Uterus (tissue), 4 donors: ENCODE data around the gene CLEC2D. TPM values are rescaled to one million over a fixed set of nuclear protein-coding genes. Genes with fewer than 3 reads are reported as not detected.
A peak's percentile ranks its signal among the peaks of the same experiment; 100 is the strongest.
"Not testable (repeated sequence)": the region's sequence is repeated elsewhere in the genome, so short reads cannot be mapped to it uniquely, and the experiment has no call there.

Experiments
- DNase-seq, 2 donors: peaks; one replicate each; pipeline ENCODE4 v3.0.0-alpha.2; 2019 to 2020
- H3K27ac ChIP-seq, 2 donors: fragments of 200-600 bp; sonication (generic); 1 replicate in 1 of 2; 2 replicates in 1 of 2; pipeline ENCODE4 v1.5.1; 2016 to 2018
- H3K27me3 ChIP-seq, 2 donors: fragments of 200-600 bp; sonication (generic); one replicate each; pipeline ENCODE4 v1.5.1; 2018 to 2019; ENCODE audit warnings: control low read depth in 1 of 2
- H3K36me3 ChIP-seq, 2 donors: fragments of 200-600 bp; sonication (generic); one replicate each; pipeline ENCODE4 v1.5.1; 2019; ENCODE audit warnings: control low read depth in 1 of 2
- H3K4me1 ChIP-seq, 2 donors: fragments of 200-600 bp; sonication (generic); one replicate each; pipeline ENCODE4 v1.5.1; 2018 to 2019; ENCODE audit warnings: control low read depth in 1 of 2
- H3K4me3 ChIP-seq, 2 donors: fragments of 200-600 bp; sonication (generic); 1 replicate in 1 of 2; 2 replicates in 1 of 2; pipeline ENCODE4 v1.5.1; 2018 to 2019; ENCODE audit warnings: mild to moderate bottlenecking in 1 of 2
- H3K9me3 ChIP-seq, 2 donors: fragments of 200-600 bp; sonication (generic); one replicate each; pipeline ENCODE4 v1.5.1; 2019; ENCODE audit warnings: control low read depth in 1 of 2
- POLR2A ChIP-seq, 2 donors: fragments of 450-650 bp; IDR thresholded peaks; one replicate each; pipeline ENCODE4 v1.6.1; 2016; ENCODE audit warnings: antibody characterized with exemption in 2 of 2, mild to moderate bottlenecking in 1 of 2, moderate library complexity in 1 of 2
- intact Hi-C: fragments of 100-400 bp; cut with DNase I; formaldehyde crosslinking; loops from one replicate; pipeline ENCODE4 v1.15.1; 2023; ENCODE audit warnings: low total_unique reads
- total RNA-seq, 4 donors: library from RNA; depleted of rRNA in 3 of 4; stranded (reverse); fragments of >200 nt in 3 of 4; gene quantifications; one replicate each; pipeline versions ENCODE4 v1.1.0 to v1.2.4, GENCODE V29; 2014 to 2023
- TF ChIP-seq, protein P1 (sequence below), 4 experiments: fragments of 200-600 bp in 2 of 4; fragments of 450-650 bp in 2 of 4; sonication (generic) in 2 of 4; IDR thresholded peaks; one replicate each; pipeline ENCODE4 v1.5.1; 2016 to 2019; ENCODE audit warnings: antibody characterized with exemption in 4 of 4, mild to moderate bottlenecking in 2 of 4, moderate library complexity in 1 of 4
- donor health status: DM: yes; HTN: yes; CAD: no.

The CLEC2D gene
- total RNA-seq, 4 donors from 2014 or later: 6.8 to 22.8 (median 13.9) TPM

- intact Hi-C loops: no loop called here
- Histone ChIP-seq H3K4me3 (no peak overlapping the region), H3K27me3 (no peaks in the 10 kb centered on the region), H3K36me3 (no peaks in the 10 kb centered on the region), H3K27ac (no peak overlapping the region), H3K4me1 (no peaks in the 10 kb centered on the region), H3K9me3 (no peaks in the 10 kb centered on the region)
- no peak for DNase-seq
- TF ChIP-seq POLR2A (IDR thresholded peaks at IDR 0.05): no peak
- TF ChIP-seq, protein P1, sequence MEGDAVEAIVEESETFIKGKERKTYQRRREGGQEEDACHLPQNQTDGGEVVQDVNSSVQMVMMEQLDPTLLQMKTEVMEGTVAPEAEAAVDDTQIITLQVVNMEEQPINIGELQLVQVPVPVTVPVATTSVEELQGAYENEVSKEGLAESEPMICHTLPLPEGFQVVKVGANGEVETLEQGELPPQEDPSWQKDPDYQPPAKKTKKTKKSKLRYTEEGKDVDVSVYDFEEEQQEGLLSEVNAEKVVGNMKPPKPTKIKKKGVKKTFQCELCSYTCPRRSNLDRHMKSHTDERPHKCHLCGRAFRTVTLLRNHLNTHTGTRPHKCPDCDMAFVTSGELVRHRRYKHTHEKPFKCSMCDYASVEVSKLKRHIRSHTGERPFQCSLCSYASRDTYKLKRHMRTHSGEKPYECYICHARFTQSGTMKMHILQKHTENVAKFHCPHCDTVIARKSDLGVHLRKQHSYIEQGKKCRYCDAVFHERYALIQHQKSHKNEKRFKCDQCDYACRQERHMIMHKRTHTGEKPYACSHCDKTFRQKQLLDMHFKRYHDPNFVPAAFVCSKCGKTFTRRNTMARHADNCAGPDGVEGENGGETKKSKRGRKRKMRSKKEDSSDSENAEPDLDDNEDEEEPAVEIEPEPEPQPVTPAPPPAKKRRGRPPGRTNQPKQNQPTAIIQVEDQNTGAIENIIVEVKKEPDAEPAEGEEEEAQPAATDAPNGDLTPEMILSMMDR (IDR thresholded peaks at IDR 0.05): no peak
These were observed 26.8 kb upstream of the CLEC2D start for GRCh38 chr12:9642606-9643265.

DNA sequence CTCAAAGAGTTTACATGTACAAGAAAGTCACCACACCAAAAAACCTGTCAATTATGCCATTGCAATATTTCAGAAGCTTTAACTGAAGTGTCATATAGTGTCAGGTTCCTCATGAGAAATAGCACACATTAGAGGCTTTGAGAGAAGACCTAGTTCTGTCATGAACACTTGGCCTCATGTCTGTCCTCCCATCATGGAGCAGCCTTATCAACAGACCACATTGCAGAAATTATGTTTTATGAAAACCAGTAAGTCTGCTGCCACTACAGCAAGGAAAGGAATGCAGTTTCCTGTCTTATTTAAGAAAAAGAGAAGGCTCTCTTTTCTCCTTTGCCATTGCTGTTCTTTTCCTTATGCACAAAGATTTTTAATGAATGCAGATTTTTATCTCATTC lies 26.2 kb upstream of the CLEC2D start:
- Histone ChIP-seq H3K4me3 (no peak overlapping the region), H3K9me3 (no peaks in the 10 kb centered on the region), H3K36me3 (no peaks in the 10 kb centered on the region), H3K27ac (no peak overlapping the region), H3K4me1 (no peaks in the 10 kb centered on the region), H3K27me3 (no peaks in the 10 kb centered on the region)
- intact Hi-C loops: no loop called here
- no peak for TF ChIP-seq POLR2A (IDR thresholded peaks at IDR 0.05)
- TF ChIP-seq, protein P1 (IDR thresholded peaks at IDR 0.05): no peak
- no peak for DNase-seq

GRCh38 chr12:9644985-9645551 lies 24.4 kb upstream of the CLEC2D start:
- H3K36me3 ChIP-seq, H3K27me3 ChIP-seq, H3K9me3 ChIP-seq, intact Hi-C loops, DNase-seq, H3K4me3 ChIP-seq, H3K27ac ChIP-seq, H3K4me1 ChIP-seq: not testable (repeated sequence)

GRCh38 chr12:9646794-9647781 lies 22.4 kb upstream of the CLEC2D start:
- H3K36me3 ChIP-seq: no peaks in the 10 kb centered on the region
- no peak for DNase-seq
- H3K27ac ChIP-seq: peak overlapping the region; percentile 84 to 91
- TF ChIP-seq POLR2A (IDR thresholded peaks at IDR 0.05): no peak
- TF ChIP-seq, protein P1 (IDR thresholded peaks at IDR 0.05): no peak
- H3K4me1 ChIP-seq: peaks cover 0 to 6% of the 10 kb centered on the region in 2 donors
- intact Hi-C loops: no loop called here
- H3K4me3 ChIP-seq: peak overlapping the region; percentile 47 to 68
- no peaks in the 10 kb centered on the region for H3K9me3 ChIP-seq
- no peaks in the 10 kb centered on the region for H3K27me3 ChIP-seq

- no peaks in the 10 kb centered on the region for H3K9me3 ChIP-seq
- intact Hi-C loops: no loop called here
- peaks cover 0 to 6% of the 10 kb centered on the region in 2 donors for H3K4me1 ChIP-seq
- peak overlapping the region; percentile 47 to 68 for H3K4me3 ChIP-seq
- no peaks in the 10 kb centered on the region for H3K27me3 ChIP-seq
- no peaks in the 10 kb centered on the region for H3K36me3 ChIP-seq
- DNase-seq: peak; percentile 79 to 85
- TF ChIP-seq POLR2A (IDR thresholded peaks at IDR 0.05): peak; percentile 56 to 59
- TF ChIP-seq, protein P1 (IDR thresholded peaks at IDR 0.05): peak in 1 of 4 experiments; percentile 25
- peak overlapping the region; percentile 84 to 91 for H3K27ac ChIP-seq
These were observed 21.4 kb upstream of the CLEC2D start for GRCh38 chr12:9647825-9648700.
